CD4-positive, alpha-beta T cell treated with Interleukin-15 for 4 hours (primary cell): ENCODE measurements around the gene CNDP1.

Experiments
- DNase-seq: peaks from one replicate; pipeline ENCODE4 v3.0.0-alpha.2; 2020; ENCODE audit warnings: low spot score

The CNDP1 gene

GRCh38 chr18:74587441-74587840, 53.1 kb downstream of the CNDP1 start:
- no peak for DNase-seq

- no peak for DNase-seq
Observed at GRCh38 chr18:74589021-74589420, 54.7 kb downstream of the CNDP1 start.

- no peak for DNase-seq
Observed at GRCh38 chr18:74589811-74590210, 55.5 kb downstream of the CNDP1 start.

GRCh38 chr18:74590671-74591070, 56.4 kb downstream of the CNDP1 start:
- no peak for DNase-seq

GRCh38 chr18:74595431-74595830, 61.1 kb downstream of the CNDP1 start:
- no peak for DNase-seq

GRCh38 chr18:74597034-74597661, 62.8 kb downstream of the CNDP1 start:
- no peak for DNase-seq

GRCh38 chr18:74597662-74598349, 63.5 kb downstream of the CNDP1 start, which contains the start of gene ZNF407:
Gene ZNF407, plus strand, starts transcription at chr18:74597870. Its CDS starts 33,150 bp downstream, at chr18:74631020.
- peak; percentile 90 for DNase-seq

- DNase-seq, result peak; percentile 48
Observed at GRCh38 chr18:74598350-74599001, 64.2 kb downstream of the CNDP1 start.

- no peak for DNase-seq
Observed at GRCh38 chr18:74604361-74604760, 70.1 kb downstream of the CNDP1 start.

- no peak for DNase-seq
Observed at GRCh38 chr18:74604774-74605173, 70.5 kb downstream of the CNDP1 start.

- no peak for DNase-seq
Observed at GRCh38 chr18:74608681-74609080, 74.4 kb downstream of the CNDP1 start.

GRCh38 chr18:74609535-74609934, 75.2 kb downstream of the CNDP1 start:
- no peak for DNase-seq

- no peak for DNase-seq
Observed at GRCh38 chr18:74610051-74610615, 75.8 kb downstream of the CNDP1 start.

GRCh38 chr18:74610860-74611259, 76.6 kb downstream of the CNDP1 start:
- no peak for DNase-seq

- no peak for DNase-seq
Observed at GRCh38 chr18:74611765-74612164, 77.5 kb downstream of the CNDP1 start.

GRCh38 chr18:74613381-74613780, 79.1 kb downstream of the CNDP1 start:
- DNase-seq, result no peak

- no peak for DNase-seq
Observed at GRCh38 chr18:74616494-74616893, 82.2 kb downstream of the CNDP1 start.

- DNase-seq, result no peak
Observed at GRCh38 chr18:74617486-74617885, 83.2 kb downstream of the CNDP1 start.

GRCh38 chr18:74622072-74622471, 87.8 kb downstream of the CNDP1 start:
- no peak for DNase-seq

GRCh38 chr18:74623047-74623816, 88.9 kb downstream of the CNDP1 start:
- DNase-seq, result peak; percentile 25

- no peak for DNase-seq
Observed at GRCh38 chr18:74624466-74624865, 90.2 kb downstream of the CNDP1 start.

GRCh38 chr18:74625157-74625556, 90.9 kb downstream of the CNDP1 start:
- DNase-seq, result no peak
